ENCODE measurements around the gene TPM3. TPM values are rescaled to one million over a fixed set of nuclear protein-coding genes. Genes with fewer than 3 reads are reported as not detected.
A peak's percentile ranks its signal among the peaks of the same experiment; 100 is the strongest.

Gene TPM3
- 100 to 1,000 TPM; 264 to 688 (median 281) TPM for total RNA-seq
- 100 to 1,000 TPM; 653 to 718 TPM for polyA plus RNA-seq
- total RNA-seq, result 418 reads per million, percentile 97 among the genes with 10 or more reads in this experiment

DNA sequence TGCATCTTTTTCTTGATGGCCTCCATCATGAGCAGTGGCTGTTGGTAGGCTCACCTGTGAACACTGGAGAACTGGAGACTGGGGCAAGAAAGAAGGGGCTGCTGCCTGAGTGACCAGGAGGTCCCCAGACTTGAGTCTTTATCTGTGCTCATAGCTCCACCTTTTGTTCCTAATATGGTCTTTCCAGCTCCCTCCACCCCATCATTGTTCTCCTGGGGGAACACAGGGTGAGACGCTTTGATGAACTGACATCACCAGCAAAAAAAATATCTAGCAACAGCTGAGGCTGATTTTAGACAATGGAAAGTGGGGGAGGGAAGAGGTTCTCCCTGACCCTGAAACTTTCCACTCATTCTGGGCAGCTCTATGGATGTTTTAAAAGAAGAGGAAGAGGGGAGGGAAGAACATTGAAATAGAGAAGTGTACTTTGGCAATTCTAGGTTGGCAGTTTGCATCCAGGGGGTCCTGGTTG lies at the start of gene TPM3:
TPM3 (minus strand) TSS at position 111 of the 472 bp plus-strand sequence; CDS start at position 29, 82 bp downstream.
- H3K9me3 ChIP-seq (ENCODE audit: control insufficient read depth in 2 of 3, low read length in 3 of 3), result no peaks in the 10 kb centered on the region
- ATAC-seq, result no peak
- H3K27ac Mint-ChIP-seq, result peak within 1 kb of the TSS in 1 of 9 donors; percentile 36
- H3K36me3 Mint-ChIP-seq, result no peaks in the 10 kb centered on the region
- H3K27me3 Mint-ChIP-seq, result peaks cover 0 to 49% (median 12%) of the 10 kb centered on the region in 5 donors
- DNase-seq, result no peak
- no peaks in the 10 kb centered on the region for H3K36me3 ChIP-seq (ENCODE audit: control insufficient read depth in 2 of 3, insufficient read depth in 3 of 3, low read length in 3 of 3)
- no peaks in the 10 kb centered on the region for H3K9me3 Mint-ChIP-seq
- intact Hi-C loops (cut with micrococcal nuclease), result no loop called here
- H3K4me1 ChIP-seq (ENCODE audit: control insufficient read depth in 2 of 2, insufficient read depth in 2 of 2, low read length in 2 of 2), result no peaks in the 10 kb centered on the region
- no peaks in the 10 kb centered on the region for H3K27me3 ChIP-seq (ENCODE audit: control insufficient read depth in 2 of 2, insufficient read depth in 2 of 2, low read length in 2 of 2)
- peaks cover 0 to 4% (median 0%) of the 10 kb centered on the region in 7 donors for H3K4me1 Mint-ChIP-seq
- POLR2A ChIA-PET, result interaction anchor here (0.8 to 1.0 kb wide), 3 partner anchors 10 to 80 kb away, joined by 3 read pairs; partner anchors contain the start of gene UBAP2L
- H3K27ac ChIP-seq (ENCODE audit: low read depth, low read length), result no peak within 1 kb of the TSS
- CTCF ChIA-PET, result no interaction called here
- H3K4me3 ChIP-seq (ENCODE audit: low read length), result no peak within 1 kb of the TSS
- H3K4me3 Mint-ChIP-seq, result no peak within 1 kb of the TSS

DNA sequence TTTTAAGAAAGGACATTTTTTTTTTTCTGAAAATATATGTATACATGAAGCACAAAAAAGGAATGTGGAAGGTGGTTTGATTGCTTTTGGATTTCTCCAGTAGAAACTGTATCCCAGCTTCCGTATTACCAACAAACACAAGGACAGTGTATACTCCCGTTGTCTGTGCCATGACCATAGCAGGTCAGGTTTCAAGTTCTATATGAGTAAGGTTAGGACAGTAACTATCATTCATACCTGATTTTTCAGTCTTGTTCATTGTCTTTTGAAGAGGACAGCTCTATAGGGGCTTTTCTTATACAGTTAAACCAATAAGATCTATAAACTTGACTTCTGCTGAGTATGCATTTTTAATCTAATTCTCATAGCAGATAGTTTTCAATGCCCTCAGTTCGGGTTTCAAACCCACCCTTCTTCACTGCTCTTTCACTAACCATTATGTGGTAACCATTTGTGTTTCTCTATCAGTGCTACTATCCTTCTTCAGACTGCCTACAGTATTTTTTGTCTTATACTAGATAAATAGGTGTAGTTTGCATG lies 48.5 kb upstream of the TPM3 start:
- no peak for ATAC-seq

DNA sequence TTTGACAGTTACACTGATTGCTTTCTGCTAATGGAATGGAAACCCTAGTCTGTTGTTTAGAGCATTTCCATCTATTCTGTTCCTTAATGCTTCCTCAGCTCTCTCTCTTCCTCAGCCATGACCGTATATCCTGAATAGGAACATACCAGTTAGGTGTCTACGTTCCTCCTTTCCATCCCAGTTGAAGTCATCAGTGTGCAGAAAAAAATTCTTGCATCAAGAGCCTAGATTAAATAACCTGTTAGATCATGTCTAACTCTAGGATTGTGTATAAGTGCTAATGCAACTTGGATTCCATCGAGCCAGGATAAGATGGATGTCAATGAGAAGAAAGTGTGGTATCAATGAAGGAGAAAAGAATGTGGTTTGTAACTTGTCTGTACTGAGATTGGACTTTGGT lies 47.6 kb upstream of the TPM3 start:
- ChIA-PET POLR2A (interaction anchor here (0.8 kb wide), 1 partner anchor 95 kb away, joined by 3 read pairs; no protein-coding TSS in a partner anchor), CTCF (interaction anchor here (1.1 kb wide), 1 partner anchor 14 kb away, joined by 3 read pairs; no protein-coding TSS in a partner anchor)
- ATAC-seq, result no peak
- no peaks in the 10 kb centered on the region for H3K9me3 ChIP-seq (ENCODE audit: control insufficient read depth in 2 of 3, low read length in 3 of 3)
- intact Hi-C loops (cut with micrococcal nuclease), result loop anchor here in 1 of 2 donors (2.0 kb wide), 1 partner anchor 19 kb away; the partner anchor contains the start of gene UBAP2L
- Mint-ChIP-seq H3K4me3 (peak overlapping the region in 1 of 10 donors; percentile 14), H3K36me3 (peaks cover 7 to 73% (median 56%) of the 10 kb centered on the region in 5 donors), H3K4me1 (peaks cover 11 to 65% (median 41%) of the 10 kb centered on the region in 7 donors), H3K9me3 (no peaks in the 10 kb centered on the region), H3K27ac (peak overlapping the region in 8 of 9 donors; percentile 1 to 81 (median 29)), H3K27me3 (no peaks in the 10 kb centered on the region)
- peaks cover 0 to 9% of the 10 kb centered on the region in 2 donors for H3K4me1 ChIP-seq (ENCODE audit: control insufficient read depth in 2 of 2, insufficient read depth in 2 of 2, low read length in 2 of 2)
- no peak overlapping the region for H3K4me3 ChIP-seq (ENCODE audit: low read length)
- H3K27ac ChIP-seq (ENCODE audit: low read depth, low read length), result no peak overlapping the region
- H3K36me3 ChIP-seq (ENCODE audit: control insufficient read depth in 2 of 3, insufficient read depth in 3 of 3, low read length in 3 of 3), result peaks cover 37 to 89% (median 41%) of the 10 kb centered on the region in 3 experiments
- no peak for DNase-seq
- H3K27me3 ChIP-seq (ENCODE audit: control insufficient read depth in 2 of 2, insufficient read depth in 2 of 2, low read length in 2 of 2), result no peaks in the 10 kb centered on the region

More for the DNA sequence above, 48.5 kb upstream of the TPM3 start:
- no peaks in the 10 kb centered on the region for H3K9me3 ChIP-seq (ENCODE audit: control insufficient read depth in 2 of 3, low read length in 3 of 3)
- no peak overlapping the region for H3K4me3 Mint-ChIP-seq
- peaks cover 7 to 72% (median 49%) of the 10 kb centered on the region in 5 donors for H3K36me3 Mint-ChIP-seq
- H3K9me3 Mint-ChIP-seq, result no peaks in the 10 kb centered on the region
- no peak for DNase-seq
- peaks cover 32 to 89% (median 39%) of the 10 kb centered on the region in 3 experiments for H3K36me3 ChIP-seq (ENCODE audit: control insufficient read depth in 2 of 3, insufficient read depth in 3 of 3, low read length in 3 of 3)
- peaks cover 0 to 9% of the 10 kb centered on the region in 2 donors for H3K4me1 ChIP-seq (ENCODE audit: control insufficient read depth in 2 of 2, insufficient read depth in 2 of 2, low read length in 2 of 2)
- no peaks in the 10 kb centered on the region for H3K27me3 Mint-ChIP-seq
- ChIA-PET CTCF (interaction anchor here (1.1 kb wide), 1 partner anchor 15 kb away, joined by 3 read pairs; no protein-coding TSS in a partner anchor), POLR2A (interaction anchor here (0.8 to 1.3 kb wide), 2 partner anchors 9 to 94 kb away, joined by 3 to 4 read pairs; no protein-coding TSS in a partner anchor)
- H3K27ac ChIP-seq (ENCODE audit: low read depth, low read length), result peak overlapping the region; percentile 49
- H3K27me3 ChIP-seq (ENCODE audit: control insufficient read depth in 2 of 2, insufficient read depth in 2 of 2, low read length in 2 of 2), result no peaks in the 10 kb centered on the region
- H3K4me1 Mint-ChIP-seq, result peaks cover 11 to 58% (median 41%) of the 10 kb centered on the region in 7 donors
- peak overlapping the region in 8 of 9 donors; percentile 7 to 86 (median 25) for H3K27ac Mint-ChIP-seq
- no peak overlapping the region for H3K4me3 ChIP-seq (ENCODE audit: low read length)
- intact Hi-C loops (cut with micrococcal nuclease), result no loop called here

- ChIA-PET CTCF (no interaction called here), POLR2A (interaction anchor here (0.9 kb wide), 1 partner anchor 15 kb away, joined by 3 read pairs; no protein-coding TSS in a partner anchor)
- peaks cover 5 to 73% (median 52%) of the 10 kb centered on the region in 5 donors for H3K36me3 Mint-ChIP-seq
- peaks cover 13 to 64% (median 41%) of the 10 kb centered on the region in 7 donors for H3K4me1 Mint-ChIP-seq
- no peak overlapping the region for H3K4me3 ChIP-seq (ENCODE audit: low read length)
- H3K4me1 ChIP-seq (ENCODE audit: control insufficient read depth in 2 of 2, insufficient read depth in 2 of 2, low read length in 2 of 2), result peaks cover 0 to 9% of the 10 kb centered on the region in 2 donors
- H3K27me3 Mint-ChIP-seq, result no peaks in the 10 kb centered on the region
- H3K36me3 ChIP-seq (ENCODE audit: control insufficient read depth in 2 of 3, insufficient read depth in 3 of 3, low read length in 3 of 3), result peaks cover 32 to 85% (median 33%) of the 10 kb centered on the region in 3 experiments
- no peaks in the 10 kb centered on the region for H3K9me3 Mint-ChIP-seq
- no peak overlapping the region for H3K27ac ChIP-seq (ENCODE audit: low read depth, low read length)
- intact Hi-C loops (cut with micrococcal nuclease), result loop anchor here in 1 of 2 donors (2.0 kb wide), 1 partner anchor 17 kb away; the partner anchor contains the start of gene UBAP2L
- DNase-seq (no peak), ATAC-seq (no peak)
- H3K9me3 ChIP-seq (ENCODE audit: control insufficient read depth in 2 of 3, low read length in 3 of 3), result no peaks in the 10 kb centered on the region
- H3K27ac Mint-ChIP-seq, result peak overlapping the region in 7 of 9 donors; percentile 1 to 65 (median 17)
- no peaks in the 10 kb centered on the region for H3K27me3 ChIP-seq (ENCODE audit: control insufficient read depth in 2 of 2, insufficient read depth in 2 of 2, low read length in 2 of 2)
- no peak overlapping the region for H3K4me3 Mint-ChIP-seq
Measured at GRCh38 chr1:154237880-154238506, 46.1 kb upstream of the TPM3 start.

- ChIA-PET CTCF (no interaction called here), POLR2A (interaction anchor here (0.9 kb wide), 1 partner anchor 15 kb away, joined by 3 read pairs; no protein-coding TSS in a partner anchor)
- Mint-ChIP-seq H3K4me3 (no peak overlapping the region), H3K4me1 (peaks cover 13 to 59% (median 41%) of the 10 kb centered on the region in 7 donors), H3K9me3 (no peaks in the 10 kb centered on the region), H3K36me3 (peaks cover 4 to 68% (median 46%) of the 10 kb centered on the region in 5 donors), H3K27me3 (no peaks in the 10 kb centered on the region), H3K27ac (peak overlapping the region in 4 of 9 donors; percentile 1 to 62 (median 20))
- Histone ChIP-seq H3K27ac (ENCODE audit: low read depth, low read length) (no peak overlapping the region), H3K4me3 (ENCODE audit: low read length) (no peak overlapping the region), H3K4me1 (ENCODE audit: control insufficient read depth in 2 of 2, insufficient read depth in 2 of 2, low read length in 2 of 2) (peaks cover 0 to 9% of the 10 kb centered on the region in 2 donors), H3K9me3 (ENCODE audit: control insufficient read depth in 2 of 3, low read length in 3 of 3) (no peaks in the 10 kb centered on the region), H3K36me3 (ENCODE audit: control insufficient read depth in 2 of 3, insufficient read depth in 3 of 3, low read length in 3 of 3) (peaks cover 28 to 85% (median 29%) of the 10 kb centered on the region in 3 experiments), H3K27me3 (ENCODE audit: control insufficient read depth in 2 of 2, insufficient read depth in 2 of 2, low read length in 2 of 2) (no peaks in the 10 kb centered on the region)
- no peak for DNase-seq
- no peak for ATAC-seq
- intact Hi-C loops (cut with micrococcal nuclease), result no loop called here
Measured at GRCh38 chr1:154237435-154237834, 45.5 kb upstream of the TPM3 start.

- H3K9me3 Mint-ChIP-seq, result no peaks in the 10 kb centered on the region
- CTCF ChIA-PET, result no interaction called here
- POLR2A ChIA-PET, result no interaction called here
- H3K36me3 Mint-ChIP-seq, result peaks cover 4 to 63% (median 43%) of the 10 kb centered on the region in 5 donors
- no peak for ATAC-seq
- Histone ChIP-seq H3K4me3 (ENCODE audit: low read length) (no peak overlapping the region), H3K36me3 (ENCODE audit: control insufficient read depth in 2 of 3, insufficient read depth in 3 of 3, low read length in 3 of 3) (peaks cover 26 to 84% (median 33%) of the 10 kb centered on the region in 3 experiments), H3K27ac (ENCODE audit: low read depth, low read length) (no peak overlapping the region), H3K9me3 (ENCODE audit: control insufficient read depth in 2 of 3, low read length in 3 of 3) (no peaks in the 10 kb centered on the region), H3K27me3 (ENCODE audit: control insufficient read depth in 2 of 2, insufficient read depth in 2 of 2, low read length in 2 of 2) (no peaks in the 10 kb centered on the region), H3K4me1 (ENCODE audit: control insufficient read depth in 2 of 2, insufficient read depth in 2 of 2, low read length in 2 of 2) (peaks cover 0 to 5% of the 10 kb centered on the region in 2 donors)
- intact Hi-C loops (cut with micrococcal nuclease), result no loop called here
- no peak for DNase-seq
- H3K4me3 Mint-ChIP-seq, result no peak overlapping the region
- no peaks in the 10 kb centered on the region for H3K27me3 Mint-ChIP-seq
- peak overlapping the region in 3 of 9 donors; percentile 10 to 68 (median 41) for H3K27ac Mint-ChIP-seq
- H3K4me1 Mint-ChIP-seq, result peaks cover 13 to 53% (median 36%) of the 10 kb centered on the region in 7 donors
Measured at GRCh38 chr1:154236855-154237254, 45.0 kb upstream of the TPM3 start.

Data from naive thymus-derived CD4-positive, alpha-beta T cell (primary cell).